ENCODE results near the gene AFF1.

DNA sequence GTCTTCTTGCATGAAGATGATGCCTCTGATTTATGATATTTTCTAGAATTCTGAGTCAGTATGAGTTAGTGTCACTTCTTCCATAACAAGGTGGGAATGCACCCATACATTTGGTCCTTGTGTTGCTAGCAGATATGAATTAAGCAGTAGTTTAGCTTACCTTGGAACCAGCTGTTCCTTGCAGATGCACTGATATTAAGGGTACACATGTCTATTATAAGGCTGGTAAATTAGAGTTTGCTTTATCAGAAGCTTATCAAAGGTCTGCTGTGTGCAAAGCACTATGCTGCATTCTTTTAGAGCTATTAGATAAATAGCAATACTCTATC, 36.5 kb downstream of the AFF1 start:
- TF ChIP-seq POLR2AphosphoS5 (IDR thresholded peaks at IDR 0.05; ENCODE audit: low read depth, low read length) (no peak), PAX5 (IDR thresholded peaks at IDR 0.05; ENCODE audit: insufficient read depth, low read length, severe bottlenecking) (no peak), TAF1 (IDR thresholded peaks at IDR 0.05; ENCODE audit: low read depth, low read length) (no peak), POLR2A (IDR thresholded peaks at IDR 0.05; ENCODE audit: low read depth, low read length) (no peak)
